H1 (cell line): ENCODE measurements around the gene ALPP. TPM values are rescaled to one million over a fixed set of nuclear protein-coding genes. Genes with fewer than 3 reads are reported as not detected.

Source experiments
- CTCF ChIA-PET: fragments of 300-600 bp; sonication (Branson Sonifier 250); formaldehyde crosslinking; loops from one replicate; lab custom pipeline; 2021; ENCODE audit not compliant: partially characterized antibody; lab: Charles Lee
- POLR2A ChIA-PET: fragments of 300-600 bp; sonication (Branson Sonifier 250); formaldehyde crosslinking; loops from one replicate; lab custom pipeline; 2021; ENCODE audit warnings: inconsistent platforms; ENCODE audit not compliant: partially characterized antibody; lab: Charles Lee
- DNase-seq, 2 experiments: peaks; one replicate each; pipeline versions ENCODE4 v3.0.0 to v3.0.0-alpha.2; 2010 to 2022; ENCODE audit warnings: low spot score in 2 of 2, low read depth in 1 of 2, mixed read lengths in 1 of 2
- FAIRE-seq: peaks from 2 replicates; lab custom pipeline; 2011; peaks lifted over from hg19 to GRCh38; lab: Jason Lieb, UNC
- H2AFZ ChIP-seq: 2 replicates; pipeline ENCODE4 v1.8.1; 2012; ENCODE audit warnings: low read length, inconsistent platforms
- H2AK5ac ChIP-seq: 2 replicates; pipeline ENCODE4 v1.6.1; 2013; ENCODE audit warnings: low read depth, low read length
- H2BK120ac ChIP-seq: replicated peaks from 2 replicates; pipeline ENCODE3; 2013; ENCODE audit warnings: low read depth, low read length, inconsistent platforms
- H2BK12ac ChIP-seq: 2 replicates; pipeline ENCODE4 v1.6.1; 2013; ENCODE audit warnings: low read depth, low read length
- H2BK15ac ChIP-seq: 2 replicates; pipeline ENCODE4 v1.6.1; 2013; ENCODE audit warnings: low read length
- H2BK20ac ChIP-seq: 2 replicates; pipeline ENCODE4 v1.6.1; 2013; ENCODE audit warnings: low read length
- H2BK5ac ChIP-seq: 2 replicates; pipeline ENCODE4 v1.6.1; 2013; ENCODE audit warnings: low read depth, low read length
- H3K14ac ChIP-seq: 2 replicates; pipeline ENCODE4 v1.6.1; 2013; ENCODE audit warnings: inconsistent platforms; ENCODE audit not compliant: insufficient read length
- H3K18ac ChIP-seq: 2 replicates; pipeline ENCODE4 v1.6.1; 2013; ENCODE audit warnings: low read length; ENCODE audit errors: extremely low read depth
- H3K23ac ChIP-seq: 2 replicates; pipeline ENCODE4 v1.6.1; 2013; ENCODE audit warnings: inconsistent platforms; ENCODE audit not compliant: insufficient read length
- H3K23me2 ChIP-seq: 2 replicates; pipeline ENCODE4 v1.6.1; 2013; ENCODE audit warnings: low read depth, low read length
- H3K27ac ChIP-seq: 2 replicates; pipeline ENCODE4 v1.6.1; 2011; ENCODE audit warnings: low read depth, low read length, inconsistent platforms
- H3K27me3 ChIP-seq, 4 experiments: replicated peaks in 1 of 4; 1 replicate in 1 of 4; 2 replicates in 3 of 4; pipeline versions ENCODE4 v1.6.1 to v1.8.1; 2011 to 2013; ENCODE audit warnings: low read length in 3 of 4, mild to moderate bottlenecking in 3 of 4, inconsistent platforms in 2 of 4, mixed read lengths in 2 of 4, moderate library complexity in 1 of 4; ENCODE audit not compliant: control insufficient read depth in 3 of 4, insufficient read depth in 3 of 4; ENCODE audit errors: extremely low read depth in 1 of 4
- H3K36me3 ChIP-seq, 4 experiments: 2 replicates each; pipeline versions ENCODE4 v1.6.1 to v1.8.1; 2011 to 2013; ENCODE audit warnings: mild to moderate bottlenecking in 4 of 4, low read length in 3 of 4, moderate library complexity in 2 of 4, control low read depth in 1 of 4, inconsistent platforms in 1 of 4; ENCODE audit not compliant: insufficient read depth in 4 of 4, control insufficient read depth in 2 of 4
- H3K4ac ChIP-seq: replicated peaks from 2 replicates; pipeline ENCODE3; 2013; ENCODE audit warnings: low read length, low read depth, mixed read lengths, inconsistent platforms; ENCODE audit not compliant: insufficient read length
- H3K4me1 ChIP-seq, 4 experiments: replicated peaks in 1 of 4; 1 replicate in 1 of 4; 2 replicates in 3 of 4; pipeline versions ENCODE4 v1.6.1 to v1.8.1; 2011 to 2013; ENCODE audit warnings: low read length in 3 of 4, inconsistent platforms in 2 of 4, mixed read lengths in 1 of 4; ENCODE audit not compliant: insufficient read depth in 4 of 4, control insufficient read depth in 3 of 4
- H3K4me2 ChIP-seq, 2 experiments: 2 replicates each; pipeline versions ENCODE4 v1.6.1 to v1.8.1; 2011 to 2013; ENCODE audit warnings: low read depth in 2 of 2, low read length in 2 of 2, control low read depth in 1 of 2, inconsistent platforms in 1 of 2, mild to moderate bottlenecking in 1 of 2; ENCODE audit not compliant: insufficient read depth in 1 of 2
- H3K4me3 ChIP-seq, 4 experiments: fragments of 200-600, 300-600 bp in 1 of 4; sonication (generic), shearing (Covaris generic), sonication (Bioruptor Twin) in 1 of 4; 2 replicates each; pipeline versions ENCODE4 v1.5.1 to v1.8.1; 2011 to 2016; ENCODE audit warnings: low read length in 4 of 4, low read depth in 3 of 4, control low read depth in 2 of 4, inconsistent platforms in 2 of 4, mild to moderate bottlenecking in 2 of 4, mixed read lengths in 1 of 4, moderate library complexity in 1 of 4; ENCODE audit not compliant: insufficient read depth in 2 of 4; ENCODE audit errors: extremely low read depth in 1 of 4
- H3K56ac ChIP-seq: replicated peaks from 2 replicates; pipeline ENCODE3; 2013; ENCODE audit warnings: low read depth, mild to moderate bottlenecking, mixed read lengths, low read length, inconsistent platforms; ENCODE audit not compliant: insufficient read length
- H3K79me1 ChIP-seq: 2 replicates; pipeline ENCODE4 v1.6.1; 2013; ENCODE audit warnings: low read depth, low read length, control low read depth
- H3K79me2 ChIP-seq, 2 experiments: 2 replicates each; pipeline versions ENCODE4 v1.6.1 to v1.8.1; 2012 to 2013; ENCODE audit warnings: low read length in 2 of 2, mild to moderate bottlenecking in 2 of 2, inconsistent platforms in 1 of 2; ENCODE audit not compliant: insufficient read depth in 2 of 2, control insufficient read depth in 1 of 2
- H3K9ac ChIP-seq, 4 experiments: replicated peaks in 1 of 4; 1 replicate in 1 of 4; 2 replicates in 3 of 4; pipeline versions ENCODE4 v1.6.1 to v1.8.1; 2011 to 2013; ENCODE audit warnings: low read depth in 3 of 4, low read length in 3 of 4, control low read depth in 2 of 4, mild to moderate bottlenecking in 2 of 4, moderate library complexity in 2 of 4, inconsistent platforms in 1 of 4; ENCODE audit errors: extremely low read depth in 1 of 4
- H3K9me3 ChIP-seq, 2 experiments: 2 replicates each; pipeline versions ENCODE4 v1.6.1 to v1.8.1; 2012 to 2013; ENCODE audit warnings: mild to moderate bottlenecking in 2 of 2, moderate library complexity in 2 of 2, control low read depth in 1 of 2, inconsistent platforms in 1 of 2, low read depth in 1 of 2, low read length in 1 of 2, mixed read lengths in 1 of 2; ENCODE audit not compliant: insufficient read depth in 2 of 2
- H4K20me1 ChIP-seq, 2 experiments: replicated peaks in 1 of 2; 2 replicates each; pipeline versions ENCODE3 to v1.8.1; 2011 to 2013; ENCODE audit warnings: inconsistent platforms in 2 of 2, low read length in 2 of 2, mild to moderate bottlenecking in 1 of 2; ENCODE audit not compliant: insufficient read depth in 2 of 2, control insufficient read depth in 1 of 2
- H4K5ac ChIP-seq: 2 replicates; pipeline ENCODE4 v1.6.1; 2013; ENCODE audit warnings: low read length, low read depth, mixed read lengths, inconsistent platforms; ENCODE audit not compliant: insufficient read length
- H4K8ac ChIP-seq: 2 replicates; pipeline ENCODE4 v1.8.0; 2013; ENCODE audit warnings: mild to moderate bottlenecking, moderate library complexity, low read length, inconsistent platforms; ENCODE audit not compliant: insufficient read depth; ENCODE audit errors: extremely low read depth
- H4K91ac ChIP-seq: replicated peaks from 2 replicates; pipeline ENCODE3; 2013; ENCODE audit warnings: low read length, mixed read lengths, inconsistent platforms; ENCODE audit not compliant: insufficient read length
- ASH2L ChIP-seq: fragments of 200-600, 300-600 bp; sonication (generic); IDR thresholded peaks from one replicate; pipeline ENCODE4 v1.7.1; 2017; ENCODE audit warnings: low read length
- CEBPB ChIP-seq: IDR thresholded peaks from 2 replicates; pipeline ENCODE4 v1.6.1; 2012; ENCODE audit warnings: low read depth, low read length
- JUND ChIP-seq: IDR thresholded peaks from 2 replicates; pipeline ENCODE4 v1.6.1; 2011; ENCODE audit warnings: mild to moderate bottlenecking, improper control_type of control experiment, low read length
- KDM4A ChIP-seq: IDR thresholded peaks from one replicate; pipeline ENCODE4 v1.7.1; 2012; ENCODE audit warnings: low read depth, mild to moderate bottlenecking, moderate library complexity, low read length, inconsistent platforms; ENCODE audit not compliant: severe bottlenecking
- NRF1 ChIP-seq: IDR thresholded peaks from 2 replicates; pipeline ENCODE4 v1.6.1; 2011; ENCODE audit warnings: mild to moderate bottlenecking, low read depth, low read length, improper control_type of control experiment
- POLR2A ChIP-seq, 2 experiments: IDR thresholded peaks; 1 replicate in 1 of 2; 2 replicates in 1 of 2; pipeline ENCODE4 v1.6.1; 2011; ENCODE audit warnings: low read depth in 2 of 2, low read length in 2 of 2, mild to moderate bottlenecking in 2 of 2; ENCODE audit errors: control extremely low read depth in 1 of 2
- RBBP5 ChIP-seq: IDR thresholded peaks from 2 replicates; pipeline ENCODE4 v1.7.1; 2012; ENCODE audit warnings: low read depth, mild to moderate bottlenecking, inconsistent platforms, low read length, moderate library complexity, borderline replicate concordance
- YY1 ChIP-seq: IDR thresholded peaks from 2 replicates; pipeline ENCODE4 v1.6.1; 2011; ENCODE audit warnings: low read depth, mild to moderate bottlenecking, low read length
- WGBS, 2 experiments: shearing (Covaris generic) in 1 of 2; methylation state at CpG; one replicate each; pipeline versions ENCODE4 v1.1.6 to v1.1.7; 2013 to 2015; ENCODE audit warnings: low lambda C conversion rate in 2 of 2, mixed read lengths in 2 of 2, inconsistent platforms in 1 of 2, low coverage in 1 of 2, missing lambda C conversion rate in 1 of 2; ENCODE audit not compliant: insufficient replicate concordance in 2 of 2, insufficient coverage in 1 of 2, insufficient read length in 1 of 2; ENCODE audit errors: extremely low coverage in 1 of 2, missing lambda C conversion rate in 1 of 2; 5-methylcytosine and 5-hydroxymethylcytosine counted together
- polyA plus RNA-seq, 7 experiments: library from polyadenylated mRNA; depleted of rRNA in 3 of 7; stranded (reverse) in 5 of 7; unstranded in 2 of 7; fragments of >200 nt in 5 of 7; fragments of 200-250 nt in 2 of 7; gene quantifications; 1 replicate in 5 of 7; 2 replicates in 1 of 7; 4 replicates in 1 of 7; pipeline versions ENCODE4 v1.2.1 to v1.2.3, GENCODE V29; 2011 to 2013; ENCODE audit warnings: missing spikeins in 2 of 7, mixed read lengths in 2 of 7
- total RNA-seq: library from RNA; stranded (reverse); fragmentation: NEBNext Ultra II Directional; extraction: Animal tissue kit (Norgen Biotek cat#: 25700); gene quantifications from 2 replicates; pipeline ENCODE4 v1.2.1, GENCODE V29; 2021
- TF ChIP-seq, protein P1 (sequence below), 3 experiments: IDR thresholded peaks; 1 replicate in 2 of 3; 2 replicates in 1 of 3; pipeline versions ENCODE4 v1.5.1 to v1.6.1; 2011; ENCODE audit warnings: low read length in 3 of 3, mild to moderate bottlenecking in 3 of 3, inconsistent platforms in 2 of 3, low read depth in 1 of 3, moderate library complexity in 1 of 3; ENCODE audit not compliant: insufficient read depth in 1 of 3; ENCODE audit errors: control extremely low read depth in 1 of 3
- TF ChIP-seq, protein P2 (sequence below): IDR thresholded peaks from 2 replicates; pipeline ENCODE4 v1.6.1; 2012; ENCODE audit warnings: inconsistent platforms

Gene ALPP
- total and polyA plus RNA-seq, 2 of the 8 experiments (the other 6 are each of a cell fraction or from before 2014, with no cell fraction given), result 0.15 TPM

DNA sequence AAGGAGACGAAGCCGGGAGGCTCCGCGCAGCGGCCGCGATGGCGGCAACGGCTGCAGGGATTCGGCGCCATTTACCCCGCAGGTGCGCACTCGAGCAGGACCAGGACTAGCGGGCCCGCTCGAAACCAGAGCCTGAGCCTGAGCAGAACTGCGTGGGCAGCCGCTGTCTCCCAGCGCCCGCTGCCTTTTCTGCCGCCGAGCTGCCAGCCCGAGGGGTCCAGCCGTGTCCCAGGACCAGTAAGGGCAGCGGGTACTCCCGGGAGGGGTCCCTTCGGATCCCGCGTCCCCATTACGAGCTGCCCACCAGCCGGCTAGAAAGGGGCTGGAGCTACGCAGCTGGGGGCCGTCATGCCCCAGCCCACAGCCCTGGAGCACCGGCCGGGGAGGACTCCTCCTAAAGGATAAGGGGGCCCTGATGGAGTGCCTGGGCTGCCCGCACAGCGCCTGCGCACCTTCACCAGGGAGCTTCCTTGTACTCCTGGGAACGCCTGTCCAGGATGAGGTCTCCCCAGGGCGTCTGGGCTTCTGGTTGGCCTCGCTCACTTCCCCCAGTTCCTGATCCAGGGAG is 9.9 kb downstream of the ALPP start:
- peaks cover 29% of the 10 kb centered on the region; the same call in 1 of the 2 replicates for H3K23me2 ChIP-seq
- peak overlapping the region; percentile 14 for H2BK120ac ChIP-seq
- peak overlapping the region; percentile 42 for H4K5ac ChIP-seq
- peak overlapping the region; percentile 7; the same call in 1 of the 2 replicates for H2BK12ac ChIP-seq
- peaks cover 5 to 29% (median 13%) of the 10 kb centered on the region in 4 experiments for H3K4me1 ChIP-seq
- no peaks in the 10 kb centered on the region for H3K79me2 ChIP-seq
- peak overlapping the region; percentile 65 for H4K91ac ChIP-seq
- H2BK20ac ChIP-seq, result no peak overlapping the region
- peak overlapping the region; percentile 46; the same call in 1 of the 2 replicates for H2BK15ac ChIP-seq
- POLR2A ChIA-PET, result interaction anchor here (0.8 to 5.0 kb wide), 10 partner anchors 9 to 51 kb away, joined by 3 to 57 read pairs (median 4); no protein-coding TSS in a partner anchor
- no peak overlapping the region for H3K27ac ChIP-seq
- H3K4ac ChIP-seq, result no peak overlapping the region
- no peaks in the 10 kb centered on the region; a peak in 2 of 8 replicates for H3K36me3 ChIP-seq
- peak overlapping the region; percentile 55 to 65 (median 63) for H3K4me3 ChIP-seq
- no peaks in the 10 kb centered on the region for H3K79me1 ChIP-seq
- no peak overlapping the region for H2AFZ ChIP-seq
- no peak overlapping the region for H3K14ac ChIP-seq
- peaks cover 0 to 4% of the 10 kb centered on the region in 2 experiments for H4K20me1 ChIP-seq
- H3K56ac ChIP-seq, result peak overlapping the region; percentile 30
- H3K9me3 ChIP-seq, result no peaks in the 10 kb centered on the region
- H4K8ac ChIP-seq, result peak overlapping the region; percentile 89
- CTCF ChIA-PET, result interaction anchor here (0.7 to 1.4 kb wide), 8 partner anchors 11 to 787 kb away, joined by 3 to 8 read pairs (median 4); no protein-coding TSS in a partner anchor
- H3K23ac ChIP-seq, result no peak overlapping the region
- peak overlapping the region; percentile 78 to 96 for H3K4me2 ChIP-seq
- no peak overlapping the region; the same call in 1 of the 2 replicates for H2BK5ac ChIP-seq
- FAIRE-seq (no peak), DNase-seq (peak in 1 of 2 experiments; percentile 79)
- no peak overlapping the region; a peak in 1 of 7 replicates for H3K9ac ChIP-seq
- H2AK5ac ChIP-seq, result no peak overlapping the region
- peaks cover 22 to 60% (median 58%) of the 10 kb centered on the region in 4 experiments for H3K27me3 ChIP-seq
- H3K18ac ChIP-seq, result peak overlapping the region; percentile 71
- 4% methylated on average over 42 of the region's 42 CpGs; no CpG with 5 or more reads in 1 of the 2 experiments for WGBS, 2 experiments
- TF ChIP-seq KDM4A, result peak; percentile 41
- TF ChIP-seq NRF1, result peak; percentile 39
- 0 out of 2 replicates have a peak, but pooled peaks have one; percentile 33 for TF ChIP-seq RBBP5
- TF ChIP-seq, protein P1, sequence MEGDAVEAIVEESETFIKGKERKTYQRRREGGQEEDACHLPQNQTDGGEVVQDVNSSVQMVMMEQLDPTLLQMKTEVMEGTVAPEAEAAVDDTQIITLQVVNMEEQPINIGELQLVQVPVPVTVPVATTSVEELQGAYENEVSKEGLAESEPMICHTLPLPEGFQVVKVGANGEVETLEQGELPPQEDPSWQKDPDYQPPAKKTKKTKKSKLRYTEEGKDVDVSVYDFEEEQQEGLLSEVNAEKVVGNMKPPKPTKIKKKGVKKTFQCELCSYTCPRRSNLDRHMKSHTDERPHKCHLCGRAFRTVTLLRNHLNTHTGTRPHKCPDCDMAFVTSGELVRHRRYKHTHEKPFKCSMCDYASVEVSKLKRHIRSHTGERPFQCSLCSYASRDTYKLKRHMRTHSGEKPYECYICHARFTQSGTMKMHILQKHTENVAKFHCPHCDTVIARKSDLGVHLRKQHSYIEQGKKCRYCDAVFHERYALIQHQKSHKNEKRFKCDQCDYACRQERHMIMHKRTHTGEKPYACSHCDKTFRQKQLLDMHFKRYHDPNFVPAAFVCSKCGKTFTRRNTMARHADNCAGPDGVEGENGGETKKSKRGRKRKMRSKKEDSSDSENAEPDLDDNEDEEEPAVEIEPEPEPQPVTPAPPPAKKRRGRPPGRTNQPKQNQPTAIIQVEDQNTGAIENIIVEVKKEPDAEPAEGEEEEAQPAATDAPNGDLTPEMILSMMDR (IDR thresholded peaks at IDR 0.05; ENCODE audit: control extremely low read depth in 1 of 3, insufficient read depth in 1 of 3, low read depth in 1 of 3, low read length in 3 of 3), result no peak
- peak; percentile 49 for TF ChIP-seq ASH2L
- TF ChIP-seq, protein P2, sequence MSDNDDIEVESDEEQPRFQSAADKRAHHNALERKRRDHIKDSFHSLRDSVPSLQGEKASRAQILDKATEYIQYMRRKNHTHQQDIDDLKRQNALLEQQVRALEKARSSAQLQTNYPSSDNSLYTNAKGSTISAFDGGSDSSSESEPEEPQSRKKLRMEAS, result peak; percentile 72
- peak; percentile 70; the same call in 1 of the 2 replicates for TF ChIP-seq YY1
- TF ChIP-seq POLR2A (IDR thresholded peaks at IDR 0.05; ENCODE audit: control extremely low read depth in 1 of 2, low read depth in 2 of 2, low read length in 2 of 2), result 0 out of 3 replicates have a peak, but pooled peaks of 1 of the 2 experiments have one; percentile 14
- no peak for TF ChIP-seq JUND
- TF ChIP-seq CEBPB, result no peak
